ENCODE data around the gene TRHDE. TPM values are rescaled to one million over a fixed set of nuclear protein-coding genes. Genes with fewer than 3 reads are reported as not detected.

Gene TRHDE
- total RNA-seq, 1 experiment from 2014 or later = 43.7 TPM

- Mint-ChIP-seq H3K4me3 (ENCODE audit: low read depth, unreplicated experiment) (no peak overlapping the region), H3K9me3 (ENCODE audit: low read depth, unreplicated experiment) (peaks cover 2% of the 10 kb centered on the region), H3K27me3 (ENCODE audit: unreplicated experiment) (no peaks in the 10 kb centered on the region), H3K36me3 (ENCODE audit: insufficient read depth, unreplicated experiment) (peaks cover 10% of the 10 kb centered on the region), H3K27ac (ENCODE audit: unreplicated experiment) (no peak overlapping the region), H3K4me1 (ENCODE audit: low read depth, unreplicated experiment) (peaks cover 23% of the 10 kb centered on the region)
- DNase-seq = no peak
- intact Hi-C loops (cut with micrococcal nuclease; ENCODE audit: unreplicated experiment) = no loop called here
- CTCF ChIA-PET = interaction anchor here (0.8 to 1.4 kb wide), 2 partner anchors 8 to 11 kb away, joined by 3 to 4 read pairs; no protein-coding TSS in a partner anchor
- BruUV-seq (replicated peaks) = no TSS peak
- TF ChIP-seq CTCF (IDR thresholded peaks at IDR 0.05; ENCODE audit: unreplicated experiment) = no peak
Measured at GRCh38 chr12:72288436-72288835, 16.3 kb downstream of the TRHDE start.

- no peaks in the 10 kb centered on the region for H3K27me3 Mint-ChIP-seq (ENCODE audit: unreplicated experiment)
- H3K9me3 Mint-ChIP-seq (ENCODE audit: low read depth, unreplicated experiment) = peaks cover 2% of the 10 kb centered on the region
- H3K36me3 Mint-ChIP-seq (ENCODE audit: insufficient read depth, unreplicated experiment) = peaks cover 10% of the 10 kb centered on the region
- no peak for TF ChIP-seq CTCF (IDR thresholded peaks at IDR 0.05; ENCODE audit: unreplicated experiment)
- H3K4me3 Mint-ChIP-seq (ENCODE audit: low read depth, unreplicated experiment) = no peak overlapping the region
- H3K27ac Mint-ChIP-seq (ENCODE audit: unreplicated experiment) = no peak overlapping the region
- CTCF ChIA-PET = interaction anchor here (1.4 kb wide), 1 partner anchor 12 kb away, joined by 4 read pairs; no protein-coding TSS in a partner anchor
- peaks cover 23% of the 10 kb centered on the region for H3K4me1 Mint-ChIP-seq (ENCODE audit: low read depth, unreplicated experiment)
- intact Hi-C loops (cut with micrococcal nuclease; ENCODE audit: unreplicated experiment) = no loop called here
- no peak for DNase-seq
- BruUV-seq (replicated peaks) = no TSS peak
Measured at GRCh38 chr12:72288911-72289310, 16.7 kb downstream of the TRHDE start.

- no peaks in the 10 kb centered on the region for H3K27me3 Mint-ChIP-seq (ENCODE audit: unreplicated experiment)
- intact Hi-C loops (cut with micrococcal nuclease; ENCODE audit: unreplicated experiment) = no loop called here
- H3K4me3 Mint-ChIP-seq (ENCODE audit: low read depth, unreplicated experiment) = no peak overlapping the region
- peaks cover 23% of the 10 kb centered on the region for H3K4me1 Mint-ChIP-seq (ENCODE audit: low read depth, unreplicated experiment)
- BruUV-seq (replicated peaks) = no TSS peak
- TF ChIP-seq CTCF (IDR thresholded peaks at IDR 0.05; ENCODE audit: unreplicated experiment) = no peak
- H3K36me3 Mint-ChIP-seq (ENCODE audit: insufficient read depth, unreplicated experiment) = peaks cover 10% of the 10 kb centered on the region
- no peak for DNase-seq
- peaks cover 2% of the 10 kb centered on the region for H3K9me3 Mint-ChIP-seq (ENCODE audit: low read depth, unreplicated experiment)
- CTCF ChIA-PET = interaction anchor here (1.4 kb wide), 1 partner anchor 12 kb away, joined by 4 read pairs; no protein-coding TSS in a partner anchor
- H3K27ac Mint-ChIP-seq (ENCODE audit: unreplicated experiment) = no peak overlapping the region
Measured at GRCh38 chr12:72289633-72290032, 17.5 kb downstream of the TRHDE start.

- Mint-ChIP-seq H3K27me3 (ENCODE audit: unreplicated experiment) (no peaks in the 10 kb centered on the region), H3K27ac (ENCODE audit: unreplicated experiment) (no peak overlapping the region), H3K4me1 (ENCODE audit: low read depth, unreplicated experiment) (peaks cover 20% of the 10 kb centered on the region), H3K4me3 (ENCODE audit: low read depth, unreplicated experiment) (no peak overlapping the region), H3K9me3 (ENCODE audit: low read depth, unreplicated experiment) (peaks cover 2% of the 10 kb centered on the region), H3K36me3 (ENCODE audit: insufficient read depth, unreplicated experiment) (peaks cover 14% of the 10 kb centered on the region)
- intact Hi-C loops (cut with micrococcal nuclease; ENCODE audit: unreplicated experiment) = no loop called here
- CTCF ChIA-PET = no interaction called here
- no peak for TF ChIP-seq CTCF (IDR thresholded peaks at IDR 0.05; ENCODE audit: unreplicated experiment)
- no TSS peak for BruUV-seq (replicated peaks)
- no peak for DNase-seq
Measured at GRCh38 chr12:72291175-72291574, 19.0 kb downstream of the TRHDE start.

Measured in Calu3 (cell line).